Ammon's horn (tissue), 1 donor: ENCODE measurements around the gene SFTPB.
"Not testable (repeated sequence)": the region's sequence is repeated elsewhere in the genome, so short reads cannot be mapped to it uniquely, and the experiment has no call there.

Source experiments
- DNase-seq: peaks from one replicate; pipeline ENCODE4 v3.0.0-alpha.2; 2016; ENCODE audit warnings: low spot score

SFTPB gene

DNA sequence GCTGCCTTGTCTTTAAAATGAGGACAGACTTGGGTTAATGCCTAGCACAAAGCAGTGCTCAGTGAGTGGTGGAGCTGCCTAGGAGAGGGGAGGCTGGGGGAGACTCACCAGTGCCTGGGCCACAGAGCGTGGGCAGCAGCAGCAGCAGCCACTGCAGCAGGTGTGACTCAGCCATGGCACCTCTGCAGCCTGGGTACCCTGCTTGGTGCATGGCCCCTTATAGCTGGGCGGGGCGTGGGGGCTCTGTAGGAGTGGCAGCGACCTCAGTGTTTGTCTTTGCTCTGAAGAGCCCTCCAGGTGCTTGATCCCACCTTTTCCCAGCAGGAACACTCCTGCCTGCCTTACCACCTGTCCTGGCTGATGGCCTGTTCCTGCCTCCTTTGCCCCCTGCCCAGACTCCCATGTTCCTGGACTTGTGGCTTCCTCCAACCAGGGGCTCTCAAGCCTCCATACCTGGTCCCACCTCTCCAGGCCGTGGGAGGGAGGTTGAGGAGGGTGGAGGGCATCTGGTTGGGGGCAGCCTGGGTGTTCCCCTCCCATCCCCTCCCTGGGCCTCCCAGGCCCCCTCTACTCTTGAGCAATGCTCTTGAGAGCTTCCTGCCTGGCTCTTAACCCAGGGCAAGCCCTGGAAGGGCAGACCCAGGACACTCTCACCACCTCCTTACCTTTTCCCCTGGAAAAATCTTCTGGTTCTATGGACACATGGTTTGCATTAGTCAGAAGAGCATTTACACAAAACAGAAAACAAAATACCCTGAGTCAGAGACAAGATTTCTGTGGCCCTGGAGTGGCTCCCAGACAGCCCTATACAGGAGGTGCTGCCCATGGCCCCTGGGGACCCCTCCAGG is at the start of gene SFTPB:
Gene SFTPB, minus strand, starts transcription at position 191 of the 848 bp plus-strand sequence. Its CDS starts 16 bp downstream, at position 175.
- no peak for DNase-seq

DNA sequence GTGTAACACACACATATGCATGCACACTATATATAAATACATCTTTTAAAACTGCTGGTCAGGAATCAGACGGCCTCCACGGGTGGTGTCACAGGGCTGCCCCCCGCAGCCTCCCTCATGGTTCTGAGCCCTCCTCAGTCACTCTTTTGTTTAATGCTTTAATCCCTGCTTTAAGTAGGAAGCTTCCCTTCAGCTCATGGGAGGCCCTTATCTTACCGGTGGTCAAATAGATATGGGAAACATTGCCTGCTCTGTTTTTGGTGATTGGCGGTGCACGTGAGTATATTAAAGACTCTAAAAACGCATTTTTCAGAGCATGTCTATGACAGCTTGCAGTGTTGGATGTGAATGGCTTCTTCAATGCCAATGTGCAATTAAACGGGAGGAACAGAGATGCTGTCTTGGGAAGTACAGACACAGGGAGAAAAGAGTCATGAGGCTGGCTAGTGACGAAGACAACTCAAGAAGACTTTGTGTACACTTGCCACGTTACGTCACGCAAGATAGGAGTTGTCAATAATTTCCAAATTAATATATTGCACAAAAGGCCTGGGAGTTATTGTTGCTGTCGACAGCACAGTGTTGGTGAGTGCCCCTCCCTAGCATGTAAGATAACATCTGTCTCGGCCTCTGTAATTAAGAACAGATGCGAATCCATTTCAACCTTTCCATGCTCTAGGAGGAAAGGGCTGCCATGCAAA is 49.5 kb upstream of the SFTPB start:
- DNase-seq, result no peak

DNA sequence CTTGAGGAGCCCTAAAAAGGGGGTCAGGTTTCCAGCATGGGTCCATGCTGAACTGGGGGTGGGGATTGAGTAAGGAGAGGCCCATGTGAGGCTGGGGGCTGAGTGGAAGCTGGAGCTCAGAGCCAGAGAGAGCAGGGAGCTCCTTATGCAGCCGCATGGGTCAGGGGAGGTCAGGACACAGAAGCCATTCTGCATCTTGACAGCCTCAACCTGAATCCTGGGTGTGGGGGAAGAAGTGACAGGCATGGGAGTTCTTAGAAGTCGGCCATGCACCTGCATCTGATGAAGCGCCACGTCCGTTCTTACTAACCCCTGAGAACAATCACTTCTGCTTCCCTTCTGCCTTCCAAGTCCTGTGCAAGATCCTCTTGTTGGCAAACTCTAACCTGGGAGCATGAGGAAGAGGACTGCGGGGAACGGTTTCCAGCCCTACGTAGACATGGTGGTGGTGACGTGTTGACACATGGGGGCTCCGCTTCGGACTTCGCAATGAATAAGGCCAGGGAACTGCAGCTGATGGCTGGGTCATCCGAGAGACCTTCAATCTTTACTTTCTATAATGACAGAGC is 48.4 kb upstream of the SFTPB start:
- DNase-seq, result no peak

DNA sequence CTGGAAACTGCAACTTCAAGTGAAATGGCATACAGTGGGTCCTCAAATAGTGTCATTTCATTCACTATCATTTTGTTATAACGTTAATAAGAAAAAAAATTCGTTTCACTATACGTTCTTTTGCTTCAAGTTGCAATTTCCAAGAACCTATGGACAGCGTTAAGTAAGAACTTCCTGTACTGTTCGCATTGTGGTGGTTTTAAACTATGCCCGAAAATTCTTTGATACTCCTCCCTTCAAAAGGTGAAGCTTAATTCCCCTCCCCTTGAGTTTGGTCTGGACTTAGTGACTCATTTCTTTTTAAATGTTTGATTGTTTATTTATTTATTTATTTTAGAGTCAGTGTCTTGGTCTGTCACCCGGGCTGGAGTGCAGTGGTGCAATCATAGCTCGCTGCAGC is 46.8 kb upstream of the SFTPB start:
- DNase-seq, result no peak

DNA sequence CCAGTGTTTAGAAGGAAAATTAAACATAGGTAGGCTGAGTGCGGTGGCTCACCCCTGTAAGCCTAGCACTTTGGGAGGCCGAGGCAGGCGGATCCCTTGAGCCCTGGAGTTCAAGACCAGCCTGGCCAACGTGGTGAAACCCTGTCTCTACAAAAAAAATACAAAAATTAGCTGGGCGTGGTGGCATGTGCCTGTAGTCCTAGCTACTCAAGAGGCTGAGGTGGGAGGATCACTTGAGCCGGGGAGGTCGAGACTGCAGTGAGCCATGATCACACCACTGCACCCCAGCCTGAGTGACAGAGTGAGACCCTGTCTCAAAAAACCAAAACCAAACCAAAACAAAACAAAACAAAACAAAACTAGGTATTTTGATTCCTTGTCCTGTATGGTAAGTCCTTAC is 46.4 kb upstream of the SFTPB start:
- DNase-seq, result not testable (repeated sequence)

DNA sequence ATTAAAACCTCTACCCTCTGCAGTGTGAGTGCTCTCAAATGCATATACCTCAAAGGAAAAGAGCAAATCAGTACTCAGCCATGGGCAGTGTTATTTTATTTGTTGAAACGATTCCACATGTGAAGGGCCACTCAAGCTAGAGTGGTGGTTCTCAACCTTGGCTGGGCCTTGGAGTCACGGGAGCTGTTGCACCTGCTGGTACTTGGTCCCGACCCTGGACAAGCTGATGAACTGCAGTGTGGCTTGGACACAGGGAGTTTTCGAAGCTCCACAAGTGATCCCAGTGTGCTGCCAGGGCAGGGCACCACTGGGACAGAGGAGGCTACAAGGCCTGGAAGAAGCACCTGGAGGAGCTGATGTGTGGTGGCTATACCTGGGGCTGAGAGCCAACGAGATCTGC is 45.8 kb upstream of the SFTPB start:
- DNase-seq, result no peak

DNA sequence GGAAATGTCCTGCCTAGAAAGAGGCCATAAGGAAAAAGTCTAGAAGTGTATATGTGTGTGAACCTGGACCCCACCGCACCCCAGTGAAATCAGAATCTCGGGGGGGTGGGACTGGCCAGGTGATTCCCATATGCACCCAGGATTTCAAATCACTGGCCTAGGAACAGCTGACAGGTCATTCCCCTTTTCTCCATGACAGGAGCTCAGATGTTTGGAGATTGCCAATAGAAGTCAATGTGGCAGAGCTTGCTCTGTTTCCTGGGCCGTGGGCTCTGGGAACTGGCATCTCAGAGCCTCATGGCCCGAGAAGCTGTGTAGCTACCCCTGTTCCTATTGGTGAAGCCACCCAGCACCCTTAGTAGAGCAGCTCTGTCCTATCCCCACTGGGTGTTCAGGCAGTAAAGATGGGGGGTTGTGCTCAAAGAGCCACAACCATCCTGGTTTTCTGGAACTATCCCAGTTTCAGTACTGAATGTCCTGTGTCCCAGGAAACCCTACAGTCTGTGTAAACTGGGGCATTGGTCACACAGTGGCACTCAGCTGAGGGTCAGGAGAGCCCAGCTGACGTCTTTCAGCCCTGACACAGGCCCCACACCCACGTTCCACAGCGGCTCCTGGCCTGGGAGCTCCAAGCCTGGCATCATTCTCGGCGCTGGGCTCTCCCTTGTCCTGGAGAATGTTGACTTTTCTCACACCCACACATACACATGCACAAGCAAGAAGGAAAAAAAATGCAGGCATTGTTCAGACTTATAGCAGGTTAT is 45.0 kb upstream of the SFTPB start:
- peak; percentile 55 for DNase-seq

DNA sequence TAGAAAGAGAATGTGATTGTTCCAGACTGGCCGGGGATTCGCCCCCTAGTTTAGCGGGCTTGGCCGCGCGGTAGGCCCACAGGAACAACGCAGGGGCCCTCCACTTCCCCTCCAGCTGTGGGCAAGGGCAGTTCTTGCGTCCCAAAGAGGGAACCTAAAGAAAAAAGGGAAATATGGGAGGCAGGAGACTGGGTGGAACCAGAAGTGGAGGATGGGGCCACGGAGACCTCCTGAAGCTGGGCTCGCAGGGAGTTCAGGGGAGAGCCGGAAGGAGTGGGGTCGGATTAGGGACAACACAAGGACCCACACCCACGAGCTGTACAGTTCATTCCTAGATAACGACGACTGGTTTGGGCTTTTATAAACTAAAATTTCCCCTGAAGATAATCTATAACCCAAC is 44.3 kb upstream of the SFTPB start:
- DNase-seq, result no peak

DNA sequence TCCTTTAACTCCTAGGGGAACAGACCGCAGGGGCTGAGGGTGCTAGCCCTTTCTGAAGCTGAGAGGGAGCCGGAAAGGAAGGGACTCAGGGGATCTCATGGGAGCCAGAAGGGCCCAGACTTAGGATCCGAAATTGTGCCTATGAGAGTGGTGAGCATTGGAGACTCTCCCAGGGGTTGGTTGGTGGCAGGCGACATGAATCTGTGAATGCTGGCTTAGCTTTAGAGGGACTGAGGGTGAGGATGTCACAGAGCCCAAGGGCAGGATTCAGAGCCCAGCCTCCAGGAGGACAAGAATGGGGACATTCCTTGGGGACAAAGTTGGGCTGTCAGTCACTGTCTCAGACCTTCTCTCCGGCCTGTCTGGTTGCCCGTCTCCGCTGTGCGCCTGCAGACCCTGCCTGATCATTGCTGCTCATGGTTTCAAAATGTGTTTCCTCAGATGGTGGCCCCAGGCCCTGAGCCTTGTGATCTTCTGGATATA is 43.6 kb upstream of the SFTPB start:
- no peak for DNase-seq

DNA sequence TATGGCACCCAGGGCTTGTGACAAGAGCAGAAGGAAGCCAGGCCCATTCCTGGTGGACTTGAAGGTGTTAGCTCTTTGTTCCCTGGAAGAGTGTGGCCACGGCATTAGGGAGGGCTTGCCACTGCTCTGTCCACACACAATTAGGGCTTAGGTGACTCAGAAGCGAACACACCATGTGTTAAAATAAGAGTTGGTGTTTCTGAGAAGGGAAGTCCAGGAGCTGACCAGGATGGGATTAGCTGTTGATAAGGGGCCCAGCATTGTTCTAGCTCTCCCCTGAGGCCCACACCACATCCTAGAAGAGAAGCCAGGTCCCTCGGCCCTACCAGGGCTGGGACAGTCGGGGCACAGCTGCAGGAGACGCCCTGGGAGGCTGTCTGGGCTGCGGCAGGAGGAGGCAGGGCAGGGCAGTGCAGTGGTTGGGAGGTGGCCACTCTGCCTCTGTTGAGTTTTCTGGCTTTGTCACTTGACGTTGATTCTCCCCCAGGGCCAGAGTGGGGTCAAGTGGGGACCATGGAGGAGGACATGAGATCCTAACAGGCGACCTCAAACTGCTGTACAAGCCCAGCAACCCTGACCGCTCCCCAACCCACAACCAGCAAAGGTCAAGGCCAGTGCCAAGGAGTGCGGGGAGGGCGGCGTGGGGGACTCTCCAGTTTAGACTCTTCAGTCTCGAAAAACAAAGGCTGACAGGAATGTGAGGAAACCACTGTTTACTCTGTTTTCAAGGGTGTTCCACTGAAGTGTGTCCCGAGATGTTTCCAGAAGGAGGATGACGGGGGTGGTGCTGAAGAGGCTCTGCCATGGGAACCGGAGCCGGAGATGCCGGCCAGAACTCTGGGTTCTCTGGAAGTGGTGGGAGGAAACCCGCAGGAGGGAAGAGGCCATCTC is 42.9 kb upstream of the SFTPB start:
- DNase-seq, result no peak

DNA sequence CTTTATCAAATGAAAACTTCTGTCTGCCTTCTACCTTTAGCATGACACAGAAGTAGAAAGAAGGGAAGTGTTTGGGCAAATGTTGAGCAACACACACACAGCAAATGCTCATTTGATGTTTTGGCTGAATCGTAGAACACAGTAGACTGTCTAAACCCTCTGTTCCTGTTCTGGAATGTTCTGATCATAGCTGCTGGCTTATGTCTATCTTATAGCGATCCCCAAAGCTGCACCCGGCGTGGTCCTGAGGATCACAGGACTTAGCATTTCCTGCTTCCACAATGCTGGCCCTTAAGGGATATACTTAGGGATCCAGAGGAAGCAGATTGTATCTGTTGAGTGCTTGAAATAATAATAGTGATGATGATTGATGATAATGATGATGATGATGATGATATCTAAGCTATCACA is 41.4 kb upstream of the SFTPB start:
- DNase-seq, result peak; percentile 73

DNA sequence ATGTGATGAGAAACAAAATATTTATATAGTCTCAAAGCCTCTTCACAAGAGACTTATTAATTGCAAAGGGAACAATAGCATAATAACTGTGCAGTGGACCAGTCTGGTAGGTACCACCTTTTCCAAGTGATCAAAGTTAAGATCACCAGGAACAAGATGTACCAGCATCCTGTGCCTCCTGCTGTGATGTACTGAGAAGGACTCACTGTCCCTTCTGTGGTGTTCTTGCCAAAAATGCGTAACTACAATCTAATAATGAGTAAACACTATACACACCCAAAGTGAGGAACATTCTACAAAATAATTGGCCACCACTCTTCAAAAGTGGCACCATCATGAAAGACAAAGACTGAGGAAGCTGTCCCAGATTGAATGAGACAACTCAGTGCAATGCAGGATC is 40.6 kb upstream of the SFTPB start:
- DNase-seq, result no peak

DNA sequence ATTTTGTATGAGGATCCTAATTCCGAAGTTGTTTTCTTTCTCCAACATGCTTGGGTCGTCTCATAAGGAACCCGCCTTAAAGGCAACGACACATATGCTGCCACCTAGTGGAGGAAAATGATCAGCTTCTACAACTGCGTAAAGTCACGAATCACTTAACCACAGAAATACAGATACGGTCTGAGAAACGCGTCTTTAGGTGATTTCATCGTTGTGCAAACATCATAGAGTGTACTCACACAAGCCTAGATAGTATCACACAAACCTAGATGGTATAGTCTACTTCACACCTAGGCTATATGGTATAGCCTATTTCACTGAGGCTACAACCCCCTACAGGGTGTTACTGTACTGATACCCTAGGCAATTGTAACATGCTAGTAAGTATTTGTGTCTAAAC is 39.3 kb upstream of the SFTPB start:
- DNase-seq, result peak; percentile 91

DNA sequence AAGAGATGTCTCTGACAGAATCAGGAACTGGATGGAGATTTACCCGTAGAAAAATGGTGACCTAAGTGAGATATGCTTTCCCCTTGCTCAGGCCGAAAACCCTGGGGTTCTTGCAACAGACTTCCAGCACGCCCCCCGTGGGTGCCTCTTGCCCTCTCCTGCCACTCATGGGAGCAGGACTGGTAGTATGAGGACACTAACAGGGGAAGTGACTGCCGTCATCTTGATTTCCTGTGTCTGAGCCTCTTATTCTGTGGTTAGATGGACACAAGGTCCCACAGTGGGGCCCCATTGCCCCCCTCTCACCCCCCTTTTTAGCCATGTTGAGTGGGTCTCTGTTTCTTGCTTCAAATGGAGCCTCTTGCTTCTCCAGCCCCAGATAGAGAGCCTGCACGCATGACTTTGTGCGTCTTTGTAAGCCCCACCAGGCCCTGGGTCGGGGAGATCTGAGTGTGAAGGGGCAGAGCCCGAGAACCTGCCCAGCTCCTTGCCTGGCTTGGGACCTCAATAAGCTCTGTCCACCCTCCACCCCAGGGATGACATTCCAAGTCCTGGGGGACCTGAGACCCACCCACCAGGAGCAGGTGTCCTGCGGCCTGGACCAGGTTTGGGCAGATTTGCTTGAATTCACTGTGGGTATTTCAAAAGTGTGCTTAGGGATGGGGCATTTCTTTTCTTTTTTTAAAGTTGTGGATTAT is 38.7 kb upstream of the SFTPB start:
- peak; percentile 72 for DNase-seq

DNA sequence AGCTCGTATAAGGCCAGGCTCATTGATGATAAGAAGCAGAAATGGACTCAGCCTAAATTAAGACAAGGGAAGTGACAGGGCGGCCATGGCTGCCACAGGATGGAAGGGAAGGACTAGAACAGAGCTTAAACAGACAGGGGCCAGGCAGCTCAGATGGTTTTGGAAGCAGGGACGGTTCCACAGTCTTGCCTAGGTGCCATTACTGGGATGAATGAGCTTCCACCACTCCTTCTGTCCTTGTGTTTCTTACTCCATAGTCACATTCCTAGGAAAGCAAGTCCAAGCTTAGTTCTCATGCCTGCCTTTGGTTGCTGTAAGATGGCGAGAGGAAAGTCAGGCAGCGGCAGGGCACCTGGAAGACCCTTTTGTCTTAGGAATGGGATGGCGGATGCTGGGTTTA is 38.1 kb upstream of the SFTPB start:
- DNase-seq, result no peak

DNA sequence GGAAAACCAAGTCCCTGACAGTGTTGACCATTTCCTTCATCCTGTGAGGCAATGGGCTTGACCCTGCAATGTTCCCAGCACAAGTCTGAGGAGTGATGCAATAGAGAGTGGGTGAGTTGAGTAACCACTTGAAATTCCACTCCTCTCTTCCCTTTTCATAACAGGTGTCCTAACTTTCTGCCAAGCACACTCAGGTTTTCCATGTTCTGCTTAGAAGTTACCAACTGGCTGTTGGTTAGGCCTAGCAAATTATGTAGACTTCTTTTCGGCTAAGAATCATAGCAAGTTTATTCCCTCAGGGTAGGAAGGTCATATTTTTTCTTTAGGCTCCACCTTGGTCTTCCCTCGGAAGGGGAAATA is 37.7 kb upstream of the SFTPB start:
- peak; percentile 56 for DNase-seq

DNA sequence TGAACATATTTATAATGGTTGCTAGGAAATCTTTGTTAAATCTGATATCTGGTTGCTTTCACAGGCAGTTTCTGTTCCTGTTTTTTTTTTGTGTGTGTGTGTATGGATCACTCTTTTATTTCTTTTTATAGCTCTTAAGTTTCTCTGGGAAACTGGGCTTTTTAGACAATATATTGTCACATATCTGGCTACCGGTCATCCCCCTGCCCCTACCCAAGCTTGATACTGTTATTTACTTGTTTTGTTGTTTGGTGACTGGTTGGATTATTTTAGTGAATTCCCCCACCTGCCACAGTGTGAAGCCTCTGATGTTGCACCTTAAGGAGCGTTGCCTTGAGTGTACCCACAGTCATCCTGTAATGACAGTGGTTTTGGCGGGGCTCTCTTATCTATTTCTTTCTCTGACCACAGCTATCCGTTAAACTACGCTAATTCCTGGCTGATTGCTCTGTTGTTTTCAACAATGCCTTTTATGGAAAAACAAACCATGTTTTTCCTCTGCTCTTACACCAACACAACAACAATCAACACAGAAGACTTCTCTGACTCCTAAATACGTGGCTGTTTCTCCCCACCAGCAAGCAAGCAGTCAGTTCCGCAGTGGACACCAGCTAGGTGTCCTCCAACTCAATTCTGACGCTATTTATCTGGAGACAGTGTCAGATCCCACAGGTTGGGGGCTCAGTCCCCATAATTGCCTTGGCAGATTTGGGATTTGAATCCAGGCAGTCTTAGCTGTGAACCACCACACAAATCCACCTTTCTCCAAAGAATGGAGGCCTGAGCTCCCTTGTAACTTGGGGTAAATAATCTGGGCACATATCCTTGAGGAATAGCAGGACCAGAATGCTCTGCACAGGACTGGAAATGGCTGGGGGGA is 37.0 kb upstream of the SFTPB start:
- DNase-seq, result no peak

DNA sequence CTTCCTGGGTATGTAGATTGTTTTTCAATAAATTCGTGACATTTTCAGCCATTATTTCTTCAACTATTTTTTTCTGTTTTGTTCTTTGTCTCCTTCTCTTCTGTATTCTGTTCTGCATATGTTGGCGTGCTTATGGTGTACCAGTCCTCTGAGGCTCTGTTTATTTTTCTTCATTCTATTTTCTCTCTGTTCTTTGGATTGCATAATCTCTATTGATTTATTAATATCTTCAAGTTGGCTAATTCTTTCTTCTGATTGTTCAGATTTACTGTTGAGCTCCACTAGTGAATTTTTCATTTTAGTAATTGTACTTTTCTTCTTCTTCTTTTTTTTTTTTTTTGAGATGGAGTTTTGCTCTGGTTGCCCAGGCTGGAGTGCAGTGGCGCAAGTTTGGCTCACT is 36.0 kb upstream of the SFTPB start:
- DNase-seq, result no peak

DNA sequence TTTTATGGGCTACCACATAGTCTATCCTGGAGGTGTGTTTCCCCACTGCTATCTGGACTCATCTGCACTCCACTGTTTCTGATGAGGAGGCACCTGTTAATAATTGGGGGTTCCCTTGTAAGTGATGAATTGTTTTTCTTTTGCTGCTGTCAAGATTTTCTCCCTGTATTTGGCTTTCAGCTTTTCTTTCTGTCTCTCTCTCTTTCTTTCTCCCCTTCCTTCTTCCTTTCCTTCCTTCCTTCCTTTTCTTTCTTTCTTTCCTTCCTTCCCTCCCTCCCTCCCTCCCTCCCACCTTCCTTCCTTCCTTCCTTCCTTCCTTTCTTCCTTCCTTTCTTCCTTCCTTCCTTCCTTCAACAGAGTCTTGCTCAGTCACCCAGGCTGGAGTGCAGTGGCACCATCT is 35.3 kb upstream of the SFTPB start:
- DNase-seq, result no peak

DNA sequence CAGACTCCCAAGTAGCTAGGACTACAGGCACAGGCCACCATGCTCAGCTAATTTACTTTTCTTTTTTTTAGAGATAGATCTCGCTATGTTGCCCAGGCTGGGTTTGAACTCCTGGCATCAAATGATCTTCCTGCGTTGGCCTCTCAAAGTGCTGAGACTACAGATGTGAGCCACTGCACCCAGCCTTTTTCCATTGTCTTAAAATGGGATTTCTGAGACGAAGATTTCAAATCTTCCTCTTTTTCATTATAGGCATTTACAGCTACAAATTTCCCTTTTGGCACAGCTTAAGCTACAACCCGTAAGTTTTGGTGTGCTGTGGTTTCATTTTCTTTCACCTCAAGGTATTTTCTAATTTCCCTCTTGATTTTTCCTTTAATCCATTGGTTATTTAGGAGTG is 34.8 kb upstream of the SFTPB start:
- DNase-seq, result no peak
